HG03095 (cell line): Measurements from ENCODE around the gene EIF5AL1.
"Not testable (repeated sequence)": the region's sequence is repeated elsewhere in the genome, so short reads cannot be mapped to it uniquely, and the experiment has no call there.

Experiments used
- ATAC-seq: cut with Tn5 transposase; IDR thresholded peaks from one replicate; pipeline ENCODE4 v1.9.1; 2021; ENCODE audit warnings: moderate library complexity; ENCODE audit not compliant: unreplicated experiment

The EIF5AL1 gene

DNA sequence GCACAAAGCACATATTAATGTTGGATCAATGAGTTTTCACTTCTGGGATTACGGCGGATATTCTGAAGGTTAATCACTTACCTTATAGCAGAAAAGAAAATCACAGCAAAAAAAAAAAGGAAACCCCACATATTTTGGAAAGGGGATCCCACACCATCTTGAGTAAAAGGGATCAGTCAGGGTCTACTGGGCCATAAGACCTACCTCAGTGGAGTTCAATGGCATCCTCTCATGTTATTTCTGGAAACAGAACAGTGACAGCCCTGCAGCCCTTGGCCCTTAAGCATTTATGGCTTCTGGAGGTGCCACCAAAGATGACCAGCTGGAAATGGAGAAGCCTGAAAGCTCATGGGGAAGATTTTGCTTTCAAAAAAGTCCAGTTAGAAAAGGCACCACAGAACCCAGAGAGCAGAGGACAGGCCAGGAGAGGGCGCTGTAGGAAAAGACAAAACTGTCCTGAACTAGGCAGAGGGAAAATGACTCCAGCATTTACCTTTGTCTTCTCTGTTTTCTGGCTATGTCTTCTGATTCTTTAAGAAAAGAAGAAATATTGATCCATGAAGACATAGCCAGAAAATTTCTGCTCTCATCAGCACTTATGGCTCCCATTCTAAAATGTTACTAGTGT, 2.9 kb upstream of the EIF5AL1 start:
- not testable (repeated sequence) for ATAC-seq

DNA sequence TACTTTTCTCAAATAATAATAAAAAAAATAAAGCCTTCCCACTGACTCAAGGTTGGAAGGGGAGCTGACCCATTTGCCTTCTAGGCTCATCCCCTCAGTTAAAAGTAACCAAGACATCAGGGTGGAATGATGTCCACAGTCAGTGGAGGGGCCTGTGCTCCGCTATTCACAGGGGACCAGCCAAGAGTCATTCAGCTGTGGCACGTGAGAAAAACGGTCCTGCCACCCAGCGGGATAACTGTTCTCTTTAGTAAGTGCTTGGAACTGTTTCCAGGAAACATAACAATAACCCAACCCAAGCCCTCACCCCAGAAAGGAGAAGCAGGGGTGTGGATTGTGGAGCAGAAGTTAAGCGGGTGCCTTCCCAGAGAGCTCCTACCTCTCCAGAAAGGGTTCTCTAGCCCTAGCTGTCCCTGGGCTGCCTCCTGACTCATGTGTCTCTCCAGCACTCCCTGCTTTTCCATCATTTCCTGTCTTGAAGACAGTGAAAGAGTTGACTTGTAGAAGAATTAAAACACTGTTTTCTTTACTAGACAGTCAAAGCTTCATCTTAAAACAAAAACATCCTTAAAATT, 2.3 kb upstream of the EIF5AL1 start:
- ATAC-seq, result not testable (repeated sequence)

DNA sequence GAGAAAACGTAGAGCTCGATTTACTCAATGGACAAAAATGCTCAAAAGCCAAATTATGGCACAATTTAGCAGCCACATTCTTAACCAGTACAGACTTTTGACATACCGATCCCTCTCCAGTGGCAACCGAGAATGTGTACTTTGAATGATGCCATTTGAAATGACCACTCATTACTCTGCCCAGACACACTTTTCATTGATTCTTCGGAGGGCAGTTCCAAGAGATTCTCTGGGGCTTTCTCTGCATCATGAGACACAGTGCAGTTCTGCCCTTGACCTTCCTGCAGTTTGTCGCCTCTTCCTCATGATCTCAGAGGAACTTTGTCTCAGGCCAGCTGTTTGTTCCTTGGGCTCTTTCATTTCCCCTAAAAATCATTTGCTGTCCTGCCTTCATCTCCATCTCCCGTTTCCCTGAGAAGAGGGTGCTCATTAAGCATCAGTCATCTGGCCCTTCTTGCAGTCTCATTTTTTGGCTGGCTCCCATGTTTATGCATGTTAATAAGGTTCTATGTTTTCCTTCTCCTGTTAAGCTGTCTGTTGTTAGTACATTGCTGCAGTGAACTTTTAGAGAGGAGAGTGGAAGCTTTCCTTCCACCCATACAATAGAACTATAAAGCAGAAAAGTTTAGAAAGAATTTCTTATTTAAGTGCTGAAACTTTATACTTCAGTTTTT, 4.3 kb downstream of the EIF5AL1 start:
- ATAC-seq, result not testable (repeated sequence)

DNA sequence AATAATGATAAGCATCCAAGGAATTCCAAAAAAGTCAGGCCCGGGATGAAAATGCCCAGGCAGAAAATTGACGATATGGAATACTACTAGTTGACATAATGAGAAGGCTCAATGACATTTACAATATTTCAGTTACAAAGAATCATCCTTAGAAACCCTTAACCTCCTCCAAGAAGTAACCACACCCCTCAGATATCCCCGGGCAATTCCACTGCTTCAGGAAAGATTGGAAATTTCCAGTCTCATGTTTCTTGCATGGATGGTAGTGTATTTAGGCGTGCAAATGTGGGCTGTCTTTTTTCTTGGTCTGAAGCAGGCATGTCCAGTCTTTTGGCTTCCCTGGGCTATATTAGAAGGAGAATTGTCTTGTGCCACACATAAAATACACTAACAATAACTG, 5.2 kb downstream of the EIF5AL1 start:
- ATAC-seq, result not testable (repeated sequence)

DNA sequence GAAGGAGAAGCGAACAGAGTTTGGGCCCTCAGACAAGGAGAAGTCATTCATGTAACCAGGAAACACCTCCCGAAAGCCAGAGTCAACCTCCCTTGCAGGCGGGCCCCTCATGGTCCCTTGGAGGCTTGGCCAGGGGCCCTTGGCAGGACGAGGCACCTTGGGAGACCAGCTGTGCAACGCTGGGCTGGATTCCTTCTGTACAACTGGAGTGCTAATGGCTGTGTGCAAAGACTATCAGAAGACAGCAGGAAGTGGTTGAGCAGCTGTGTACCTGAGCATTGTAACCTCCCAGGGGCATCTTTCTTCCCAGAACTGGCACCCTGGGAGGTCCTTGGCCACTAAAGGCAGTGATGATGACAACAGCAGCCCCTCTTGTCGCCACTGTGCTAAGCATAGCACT, 9.4 kb downstream of the EIF5AL1 start:
- not testable (repeated sequence) for ATAC-seq

DNA sequence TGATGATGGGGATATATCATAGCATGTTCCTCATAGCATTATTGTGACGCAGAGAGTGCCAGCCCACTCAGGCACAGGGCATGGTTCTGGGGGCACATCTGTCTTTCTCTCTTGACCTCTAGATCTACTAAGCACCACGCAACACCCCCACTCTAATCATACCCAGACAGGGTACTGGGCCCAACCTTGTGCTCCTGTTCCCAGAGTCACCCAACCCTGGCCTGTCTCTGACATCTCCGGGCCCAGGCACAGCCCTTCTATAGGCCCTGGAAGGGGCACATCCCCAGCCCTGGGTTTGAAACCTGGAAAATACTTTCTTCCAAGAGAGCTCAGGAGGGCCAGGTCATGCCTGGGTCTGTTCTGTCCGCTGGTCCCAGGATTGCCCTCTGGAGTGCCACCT, 10.1 kb downstream of the EIF5AL1 start:
- ATAC-seq, result not testable (repeated sequence)

DNA sequence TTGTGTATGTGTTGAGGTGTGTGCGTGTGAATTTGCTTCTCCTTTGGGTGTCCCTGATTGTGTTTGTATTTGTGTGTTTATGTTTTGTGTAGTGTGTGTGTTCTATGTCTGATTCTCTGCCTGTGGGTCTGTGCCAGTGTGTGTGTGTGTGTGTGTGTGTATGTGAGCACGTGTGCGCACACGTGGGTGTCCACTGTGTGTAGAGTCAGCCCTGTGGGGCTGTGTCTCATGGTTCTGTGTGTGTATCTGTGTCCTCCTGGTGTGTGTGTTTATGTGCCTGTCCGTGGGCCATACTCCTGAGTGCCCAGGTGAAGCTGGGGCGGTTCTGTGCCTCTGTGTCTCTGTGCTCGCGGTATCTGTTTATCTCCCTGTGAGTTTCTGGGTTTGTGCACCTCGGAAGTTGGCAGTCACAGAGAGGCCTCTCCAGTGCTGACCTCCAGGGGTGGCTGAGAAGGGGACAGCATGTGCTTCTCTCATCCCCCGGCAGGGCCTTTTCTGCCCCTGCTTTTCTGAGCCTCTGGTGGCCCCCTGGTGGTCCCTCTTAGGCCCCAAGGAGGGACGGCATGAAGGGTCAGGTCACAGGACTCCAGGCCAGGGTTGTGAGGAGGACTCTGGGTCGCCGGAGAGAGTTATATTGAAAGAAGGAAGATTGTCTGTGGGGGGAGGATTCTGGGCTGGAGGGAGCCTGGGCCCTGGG, 11.0 kb downstream of the EIF5AL1 start:
- not testable (repeated sequence) for ATAC-seq

DNA sequence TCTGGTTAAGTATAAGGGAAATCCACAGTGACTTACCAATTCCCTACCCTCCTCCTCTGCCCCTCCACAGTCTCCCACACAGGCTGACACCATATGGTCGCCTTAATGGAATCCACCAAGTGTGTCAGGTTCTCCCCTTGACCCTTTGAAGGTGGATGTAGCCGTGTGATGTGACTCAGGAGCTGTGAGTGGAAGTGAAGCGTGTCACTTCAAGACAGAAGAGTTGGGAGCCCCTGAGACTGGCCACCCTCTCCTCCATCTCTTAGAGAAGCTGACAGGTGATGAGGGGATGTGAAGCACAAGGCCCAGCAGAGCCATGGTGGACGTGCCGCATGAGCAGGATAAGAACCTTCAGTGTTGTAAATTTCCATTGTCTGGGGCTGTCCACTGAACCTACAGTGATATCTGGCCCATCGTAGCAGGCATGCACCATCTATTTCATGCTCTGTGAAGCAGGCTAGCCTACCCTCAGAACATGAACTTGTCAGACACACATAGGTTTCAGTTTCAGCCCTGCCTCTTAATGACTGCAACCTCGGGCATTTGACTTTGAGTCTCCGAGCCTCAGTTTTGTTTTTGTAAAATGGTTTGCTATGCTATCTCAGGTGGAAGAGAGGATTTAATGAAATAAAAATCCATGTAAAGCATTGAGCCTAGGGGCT, 12.8 kb downstream of the EIF5AL1 start:
- ATAC-seq, result peak; percentile 91

DNA sequence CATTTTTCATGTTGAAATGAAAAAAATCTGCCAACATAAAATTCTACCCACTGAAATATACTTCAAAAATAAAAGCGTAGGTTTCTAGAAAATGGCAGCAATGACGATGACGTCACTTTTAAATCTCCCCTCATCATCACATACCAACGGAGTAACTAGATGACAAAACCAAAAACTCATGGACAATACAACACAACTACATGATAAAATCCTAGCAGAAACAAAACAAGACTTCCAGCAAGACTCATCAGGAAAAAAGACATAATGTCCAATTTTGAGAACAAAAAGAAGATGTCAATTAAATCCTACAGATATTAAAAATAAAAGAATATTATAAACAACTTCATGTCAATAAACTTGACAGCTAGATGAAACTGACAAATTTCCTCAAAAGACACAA, 15.9 kb downstream of the EIF5AL1 start:
- not testable (repeated sequence) for ATAC-seq

DNA sequence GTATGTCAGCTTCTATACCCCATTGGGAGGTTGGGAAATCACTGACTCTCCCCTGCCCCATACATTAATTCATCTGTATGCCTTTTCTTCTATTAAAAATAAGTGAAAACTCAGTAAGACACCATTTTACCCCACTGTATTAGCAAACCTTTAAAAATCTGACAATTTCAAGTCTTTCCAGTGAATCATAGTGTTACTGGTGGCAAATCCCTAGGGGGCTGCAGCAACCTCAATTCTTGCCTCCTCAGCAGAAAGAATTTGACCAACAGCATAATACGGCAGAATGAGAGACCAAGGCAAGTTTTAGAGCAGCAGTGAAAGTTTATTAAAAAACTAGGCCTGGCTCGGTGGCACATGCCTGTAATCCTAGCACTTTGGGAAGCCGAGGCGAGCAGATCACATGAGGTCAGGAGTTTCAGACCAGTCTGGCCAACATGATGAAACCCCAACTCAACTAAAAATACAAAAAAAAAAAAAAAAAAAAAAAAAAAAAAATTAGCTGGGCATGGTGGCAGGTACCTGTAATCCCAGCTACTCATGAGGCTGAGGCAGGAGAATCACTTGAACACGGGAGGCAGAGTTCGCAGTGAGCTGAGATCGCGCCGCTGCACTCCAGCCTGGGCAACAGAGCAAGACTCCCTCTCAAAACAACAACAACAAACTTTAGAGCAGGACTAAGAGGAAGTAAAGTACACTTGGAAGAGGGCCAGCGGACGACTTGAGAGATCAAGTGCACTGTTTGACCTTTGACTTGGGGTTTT, 21.0 kb downstream of the EIF5AL1 start:
- ATAC-seq, result not testable (repeated sequence)

DNA sequence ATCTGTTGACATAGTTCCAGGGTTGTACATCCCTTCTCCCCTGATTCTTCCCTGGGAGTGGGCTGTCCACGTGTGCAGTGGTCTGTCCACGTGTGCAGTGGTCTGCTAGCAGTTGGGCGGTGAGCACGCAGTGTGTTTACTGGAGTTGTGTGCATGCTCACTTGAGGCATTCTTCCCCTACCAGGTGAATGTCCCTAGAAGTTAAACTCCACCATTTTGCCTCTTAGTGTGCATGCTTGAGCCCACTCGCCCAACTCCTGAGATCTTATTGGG, 21.5 kb downstream of the EIF5AL1 start:
- not testable (repeated sequence) for ATAC-seq

DNA sequence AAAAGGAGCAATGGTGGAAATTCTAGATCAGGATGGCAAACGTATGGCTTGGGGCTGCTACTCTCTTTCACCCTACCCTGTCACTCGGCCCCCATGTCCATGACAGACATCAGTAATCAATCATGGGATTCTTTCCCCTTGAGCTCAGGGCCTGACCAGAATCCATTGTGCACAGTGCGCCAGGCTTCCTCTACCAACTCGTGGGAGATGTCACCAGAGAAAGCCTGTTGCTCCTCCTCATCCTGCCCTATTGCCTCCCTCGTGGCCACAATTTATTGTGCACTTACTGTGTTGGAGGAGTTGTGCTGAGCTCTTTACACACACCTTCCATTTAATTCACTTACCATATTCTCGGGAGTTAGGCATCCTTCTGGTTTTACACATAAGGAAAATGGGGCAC, 26.0 kb downstream of the EIF5AL1 start:
- ATAC-seq, result not testable (repeated sequence)

DNA sequence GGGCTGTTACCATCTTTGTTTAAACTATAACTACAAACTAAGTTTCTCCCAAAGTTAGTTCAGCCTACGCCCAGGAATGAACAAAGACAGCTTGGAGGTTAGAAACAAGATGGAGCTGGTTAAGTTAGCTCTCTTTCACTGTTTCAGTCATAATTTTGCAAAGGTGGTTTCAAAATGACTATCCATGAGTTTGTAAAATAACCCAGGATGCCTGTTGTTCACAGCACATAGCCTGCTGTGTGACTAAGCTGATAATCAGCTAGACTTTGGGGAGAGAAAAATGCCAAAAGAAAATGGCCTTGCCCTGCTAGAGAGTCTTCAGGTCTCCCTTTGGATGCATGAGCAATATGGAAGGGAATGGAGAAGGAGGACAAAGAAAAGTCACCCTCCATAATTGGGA, 28.6 kb downstream of the EIF5AL1 start:
- peak; percentile 95 for ATAC-seq

DNA sequence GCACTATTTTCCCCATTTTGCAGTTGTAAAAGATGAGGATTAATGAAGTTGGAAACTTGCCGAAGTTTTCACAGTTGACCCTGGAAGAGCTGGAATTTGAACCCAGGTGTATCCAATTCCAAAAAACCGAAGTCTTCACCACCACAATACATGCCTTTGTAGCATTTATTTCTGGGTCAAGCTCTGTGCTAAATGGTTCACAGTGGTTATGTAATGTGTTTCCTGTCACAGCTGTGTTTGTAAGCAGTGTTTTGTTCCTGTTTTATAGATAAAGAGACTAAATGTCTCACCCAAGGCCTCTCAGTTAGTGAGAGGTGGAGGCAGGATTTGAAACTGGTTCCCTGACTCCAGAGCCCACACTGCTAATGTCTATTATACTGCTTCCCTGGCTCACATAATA, 30.3 kb downstream of the EIF5AL1 start:
- no peak for ATAC-seq

DNA sequence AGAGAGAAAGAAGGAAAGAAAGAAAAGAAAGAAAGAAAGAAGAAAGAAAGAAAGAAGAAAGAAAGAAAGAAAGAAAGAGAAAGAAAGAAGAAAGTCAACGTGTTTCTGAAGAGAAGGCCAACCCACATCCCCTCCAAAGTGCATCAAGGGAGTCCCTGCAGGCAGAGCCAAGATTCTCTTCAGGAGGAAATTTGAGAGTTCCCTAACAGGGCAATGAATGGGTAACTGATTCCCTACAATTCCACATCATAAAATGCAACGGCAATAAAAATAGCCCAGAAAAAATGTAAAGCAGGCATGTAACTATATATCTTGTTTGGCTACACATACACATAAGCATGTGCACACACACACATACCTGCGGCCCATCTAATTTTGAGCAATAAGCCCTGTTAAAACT, 32.1 kb downstream of the EIF5AL1 start:
- not testable (repeated sequence) for ATAC-seq

DNA sequence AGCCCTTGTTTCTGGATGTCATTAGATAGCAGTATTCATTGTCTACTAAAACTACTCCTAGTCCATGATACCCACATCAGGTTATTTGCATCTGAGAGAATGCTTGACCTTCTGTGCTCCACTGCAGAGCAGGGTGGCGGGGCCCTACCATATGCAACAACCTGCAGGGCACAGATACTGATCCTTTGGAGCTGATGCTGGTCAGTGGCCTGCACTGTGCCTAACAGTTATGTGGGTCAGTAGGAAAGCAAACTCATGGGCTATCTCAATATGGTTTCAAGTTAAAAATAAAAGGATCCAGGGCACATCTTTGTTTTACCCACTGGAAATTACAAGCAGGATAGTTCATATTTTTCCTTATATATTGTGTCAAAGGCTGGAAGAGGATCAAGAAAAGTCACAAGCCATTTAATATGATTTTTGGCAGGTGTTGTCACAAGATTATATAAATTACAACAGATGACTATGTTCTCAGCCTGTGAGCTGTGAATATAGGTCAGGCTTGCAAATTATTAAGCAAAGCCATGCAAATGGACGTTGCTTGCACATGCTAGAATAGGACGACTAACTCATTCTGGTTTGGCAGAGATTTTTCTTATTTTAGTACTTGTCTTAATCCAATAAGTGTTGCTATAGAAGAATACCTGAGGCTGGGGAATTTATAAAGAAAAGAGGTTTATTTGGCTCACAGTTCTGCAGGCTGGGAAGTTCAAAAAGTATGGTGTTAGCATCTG, 32.8 kb downstream of the EIF5AL1 start:
- not testable (repeated sequence) for ATAC-seq

DNA sequence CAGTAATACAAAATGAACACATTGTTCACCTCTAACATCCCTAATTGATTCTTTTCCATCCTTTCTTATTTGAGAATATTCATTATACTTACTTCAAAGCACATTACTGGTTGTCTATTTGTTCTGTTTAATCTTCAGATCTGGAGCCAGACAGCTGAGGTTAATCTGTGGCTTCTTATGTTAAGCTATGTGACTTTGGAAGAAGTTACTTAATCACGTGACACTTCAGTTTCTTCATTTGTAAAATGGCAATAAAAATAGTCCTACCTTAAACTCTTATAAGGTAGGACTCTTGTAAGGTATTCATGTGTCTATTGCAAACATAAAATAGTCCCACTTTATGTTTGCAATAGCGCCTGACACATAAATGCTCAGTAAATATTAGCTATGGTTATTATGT, 34.8 kb downstream of the EIF5AL1 start:
- ATAC-seq, result not testable (repeated sequence)

DNA sequence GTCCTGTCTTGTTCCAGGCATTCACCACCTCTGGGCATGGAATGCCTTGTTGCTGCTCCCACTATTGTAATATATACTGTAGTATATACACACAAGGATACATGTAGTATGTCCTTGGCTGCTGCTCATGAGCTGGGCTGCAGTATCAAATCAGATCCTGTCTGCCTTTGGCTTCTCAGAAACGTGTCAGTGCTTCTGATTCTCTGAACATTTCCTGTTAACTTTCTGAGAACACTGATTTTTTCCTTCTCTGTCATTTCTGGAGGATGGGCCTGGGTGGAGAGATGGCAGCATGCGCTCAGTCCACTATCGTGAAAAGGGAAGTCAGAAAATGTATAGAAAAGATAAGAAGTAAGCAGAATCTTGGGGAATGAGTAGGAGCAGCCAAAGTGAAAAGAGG, 35.6 kb downstream of the EIF5AL1 start:
- no peak for ATAC-seq

DNA sequence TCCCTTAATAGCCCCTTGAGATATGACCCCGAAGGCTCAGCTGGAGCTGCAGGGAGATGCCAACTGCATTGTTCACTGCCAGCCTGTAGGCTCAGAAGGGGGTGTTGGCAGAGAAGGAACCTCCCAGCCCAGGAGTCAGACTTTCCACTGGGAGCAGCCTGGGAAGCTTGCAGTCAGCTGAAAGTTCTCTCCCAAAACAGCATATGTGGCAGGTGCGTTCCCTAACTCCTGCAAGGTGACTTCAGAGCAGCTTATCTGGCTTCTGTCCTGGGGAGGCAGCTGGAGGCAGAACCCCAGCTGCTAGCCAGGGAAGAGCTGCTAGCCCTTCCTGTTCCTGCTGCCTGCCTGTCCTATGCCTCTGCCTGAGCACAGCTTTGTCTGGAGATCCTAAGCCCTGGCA, 39.8 kb downstream of the EIF5AL1 start:
- no peak for ATAC-seq
